ENCODE measurements around the gene RBM20.

DNA sequence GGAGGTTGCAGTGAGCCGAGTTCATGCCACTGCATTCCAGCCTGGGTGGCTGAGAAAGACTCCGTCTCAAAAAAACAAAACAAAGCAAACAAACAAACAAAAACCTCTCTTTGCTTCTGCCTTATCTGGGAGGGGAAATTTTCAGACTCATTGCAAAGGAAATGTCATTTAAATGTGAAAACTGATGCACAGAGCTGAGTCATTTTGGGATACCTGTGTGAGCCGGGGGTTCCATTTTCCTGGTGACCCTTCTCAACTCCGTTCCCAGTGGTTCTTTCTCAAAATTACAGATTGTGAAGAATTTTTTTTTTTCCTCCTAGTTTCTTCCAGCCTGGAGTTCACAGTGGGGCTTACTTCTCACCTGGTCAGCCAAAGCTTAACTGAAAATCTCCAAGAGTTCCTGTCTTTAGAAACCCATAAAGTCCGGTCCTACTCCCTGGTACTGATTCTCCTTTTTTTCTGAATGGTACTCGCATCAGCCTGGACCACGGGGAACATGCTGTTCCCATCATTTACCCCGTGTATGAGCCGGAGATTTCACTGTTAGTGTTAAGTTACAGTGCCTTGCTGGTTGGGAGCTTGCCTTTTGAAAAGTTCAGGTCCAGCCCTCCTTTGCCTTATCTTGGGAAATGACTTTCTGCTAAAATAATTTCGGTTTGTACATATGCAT is 56.9 kb downstream of the RBM20 start:
- TF ChIP-seq, protein P1, sequence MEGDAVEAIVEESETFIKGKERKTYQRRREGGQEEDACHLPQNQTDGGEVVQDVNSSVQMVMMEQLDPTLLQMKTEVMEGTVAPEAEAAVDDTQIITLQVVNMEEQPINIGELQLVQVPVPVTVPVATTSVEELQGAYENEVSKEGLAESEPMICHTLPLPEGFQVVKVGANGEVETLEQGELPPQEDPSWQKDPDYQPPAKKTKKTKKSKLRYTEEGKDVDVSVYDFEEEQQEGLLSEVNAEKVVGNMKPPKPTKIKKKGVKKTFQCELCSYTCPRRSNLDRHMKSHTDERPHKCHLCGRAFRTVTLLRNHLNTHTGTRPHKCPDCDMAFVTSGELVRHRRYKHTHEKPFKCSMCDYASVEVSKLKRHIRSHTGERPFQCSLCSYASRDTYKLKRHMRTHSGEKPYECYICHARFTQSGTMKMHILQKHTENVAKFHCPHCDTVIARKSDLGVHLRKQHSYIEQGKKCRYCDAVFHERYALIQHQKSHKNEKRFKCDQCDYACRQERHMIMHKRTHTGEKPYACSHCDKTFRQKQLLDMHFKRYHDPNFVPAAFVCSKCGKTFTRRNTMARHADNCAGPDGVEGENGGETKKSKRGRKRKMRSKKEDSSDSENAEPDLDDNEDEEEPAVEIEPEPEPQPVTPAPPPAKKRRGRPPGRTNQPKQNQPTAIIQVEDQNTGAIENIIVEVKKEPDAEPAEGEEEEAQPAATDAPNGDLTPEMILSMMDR (IDR thresholded peaks at IDR 0.05; ENCODE audit: insufficient read depth, low read length), result no peak
- TF ChIP-seq, protein P2, sequence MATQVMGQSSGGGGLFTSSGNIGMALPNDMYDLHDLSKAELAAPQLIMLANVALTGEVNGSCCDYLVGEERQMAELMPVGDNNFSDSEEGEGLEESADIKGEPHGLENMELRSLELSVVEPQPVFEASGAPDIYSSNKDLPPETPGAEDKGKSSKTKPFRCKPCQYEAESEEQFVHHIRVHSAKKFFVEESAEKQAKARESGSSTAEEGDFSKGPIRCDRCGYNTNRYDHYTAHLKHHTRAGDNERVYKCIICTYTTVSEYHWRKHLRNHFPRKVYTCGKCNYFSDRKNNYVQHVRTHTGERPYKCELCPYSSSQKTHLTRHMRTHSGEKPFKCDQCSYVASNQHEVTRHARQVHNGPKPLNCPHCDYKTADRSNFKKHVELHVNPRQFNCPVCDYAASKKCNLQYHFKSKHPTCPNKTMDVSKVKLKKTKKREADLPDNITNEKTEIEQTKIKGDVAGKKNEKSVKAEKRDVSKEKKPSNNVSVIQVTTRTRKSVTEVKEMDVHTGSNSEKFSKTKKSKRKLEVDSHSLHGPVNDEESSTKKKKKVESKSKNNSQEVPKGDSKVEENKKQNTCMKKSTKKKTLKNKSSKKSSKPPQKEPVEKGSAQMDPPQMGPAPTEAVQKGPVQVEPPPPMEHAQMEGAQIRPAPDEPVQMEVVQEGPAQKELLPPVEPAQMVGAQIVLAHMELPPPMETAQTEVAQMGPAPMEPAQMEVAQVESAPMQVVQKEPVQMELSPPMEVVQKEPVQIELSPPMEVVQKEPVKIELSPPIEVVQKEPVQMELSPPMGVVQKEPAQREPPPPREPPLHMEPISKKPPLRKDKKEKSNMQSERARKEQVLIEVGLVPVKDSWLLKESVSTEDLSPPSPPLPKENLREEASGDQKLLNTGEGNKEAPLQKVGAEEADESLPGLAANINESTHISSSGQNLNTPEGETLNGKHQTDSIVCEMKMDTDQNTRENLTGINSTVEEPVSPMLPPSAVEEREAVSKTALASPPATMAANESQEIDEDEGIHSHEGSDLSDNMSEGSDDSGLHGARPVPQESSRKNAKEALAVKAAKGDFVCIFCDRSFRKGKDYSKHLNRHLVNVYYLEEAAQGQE (IDR thresholded peaks at IDR 0.05; ENCODE audit: insufficient replicate concordance, low read depth), result no peak
- no peak for TF ChIP-seq POLR2AphosphoS5 (IDR thresholded peaks at IDR 0.05; ENCODE audit: low read depth)
- TF ChIP-seq GABPA (IDR thresholded peaks at IDR 0.05; ENCODE audit: low read depth), result no peak
- TF ChIP-seq SPI1 (IDR thresholded peaks at IDR 0.05; ENCODE audit: borderline replicate concordance, low read depth), result no peak
